HepG2 (cell line): Measurements from ENCODE around the gene SNRPD2. TPM values are rescaled to one million over a fixed set of nuclear protein-coding genes. Genes with fewer than 3 reads are reported as not detected.
A peak's percentile ranks its signal among the peaks of the same experiment; 100 is the strongest.

Experiments used
- ARNT ChIP-seq: fragments of 450-650 bp; IDR thresholded peaks from 2 replicates; pipeline ENCODE4 v1.6.1; 2017
- HMGXB3 ChIP-seq: sonication (generic); formaldehyde crosslinking; IDR thresholded peaks from 2 replicates; pipeline ENCODE4 v1.4.0; 2020; ENCODE audit warnings: missing genetic modification reagents, borderline replicate concordance
- RERE ChIP-seq: IDR thresholded peaks from 2 replicates; pipeline ENCODE4 v1.6.1; 2016; ENCODE audit warnings: low read depth, missing genetic modification reagents, missing compliant biosample characterization
- SIN3B ChIP-seq: fragments of 150-350 bp; IDR thresholded peaks from 2 replicates; pipeline ENCODE4 v1.6.1; 2014; ENCODE audit warnings: low read length
- ZHX1 ChIP-seq: sonication (generic); formaldehyde crosslinking; IDR thresholded peaks from 2 replicates; pipeline ENCODE4 v1.8.1; 2022; ENCODE audit warnings: low read depth, mild to moderate bottlenecking, missing genetic modification reagents
- ZNF142 ChIP-seq: sonication (generic); formaldehyde crosslinking; IDR thresholded peaks from 2 replicates; pipeline ENCODE4 v1.4.0; 2020; ENCODE audit warnings: missing genetic modification reagents
- ZSCAN5A ChIP-seq: sonication (generic); formaldehyde crosslinking; IDR thresholded peaks from 2 replicates; pipeline ENCODE4 v1.8.0; 2022; ENCODE audit warnings: mild to moderate bottlenecking, missing genetic modification reagents, borderline replicate concordance
- polyA plus RNA-seq, 8 experiments: library from polyadenylated mRNA; depleted of rRNA in 3 of 8; stranded (reverse) in 7 of 8; unstranded in 1 of 8; fragments of >200 nt; fragmentation: Illumina TruSeq in 4 of 8; extraction: Trizol in 4 of 8; gene quantifications; 2 replicates each; pipeline versions ENCODE4 v1.2.1 to v1.2.3, GENCODE V29; 2011 to 2016; ENCODE audit warnings: low read depth in 4 of 8, missing spikeins in 1 of 8, mixed read lengths in 1 of 8; ENCODE audit not compliant: insufficient read depth in 1 of 8
- total RNA-seq, 5 experiments: library from RNA; depleted of rRNA; stranded (reverse); fragments of >200 nt; fragmentation: Illumina TruSeq; extraction: Trizol; gene quantifications; 2 replicates each; pipeline ENCODE4 v1.2.3, GENCODE V29; 2016; ENCODE audit warnings: low read depth in 1 of 5

Gene SNRPD2
- total and polyA plus RNA-seq, 2 of the 13 experiments (the other 11 are each of a cell fraction or from before 2014, with no cell fraction given) = 299 to 485 TPM

GRCh38 chr19:45681391-45682015 lies 10.2 kb downstream of the SNRPD2 start (continued):
- no peak for TF ChIP-seq HMGXB3 (CRISPR knock-in tag)
- TF ChIP-seq RERE (CRISPR knock-in tag) = no peak
- no peak for TF ChIP-seq ARNT
- TF ChIP-seq ZNF142 (CRISPR knock-in tag) = no peak
- 0 out of 2 replicates have a peak, but pooled peaks have one; percentile 33 for TF ChIP-seq ZSCAN5A (CRISPR knock-in tag)
- no peak for TF ChIP-seq SIN3B
- 0 out of 2 replicates have a peak, but pooled peaks have one; percentile 29 for TF ChIP-seq ZHX1 (CRISPR knock-in tag)
